H1 (cell line): ENCODE data around the gene THAP4. TPM values are rescaled to one million over a fixed set of nuclear protein-coding genes. Genes with fewer than 3 reads are reported as not detected.

ENCODE experiments used
- CTCF ChIA-PET: fragments of 300-600 bp; sonication (Branson Sonifier 250); formaldehyde crosslinking; loops from one replicate; lab custom pipeline; 2021; ENCODE audit not compliant: partially characterized antibody; lab: Charles Lee
- POLR2A ChIA-PET: fragments of 300-600 bp; sonication (Branson Sonifier 250); formaldehyde crosslinking; loops from one replicate; lab custom pipeline; 2021; ENCODE audit warnings: inconsistent platforms; ENCODE audit not compliant: partially characterized antibody; lab: Charles Lee
- DNase-seq, 2 experiments: peaks; one replicate each; pipeline versions ENCODE4 v3.0.0 to v3.0.0-alpha.2; 2010 to 2022; ENCODE audit warnings: low spot score in 2 of 2, low read depth in 1 of 2, mixed read lengths in 1 of 2
- FAIRE-seq: peaks from 2 replicates; lab custom pipeline; 2011; peaks lifted over from hg19 to GRCh38; lab: Jason Lieb, UNC
- H2AFZ ChIP-seq: 2 replicates; pipeline ENCODE4 v1.8.1; 2012; ENCODE audit warnings: low read length, inconsistent platforms
- H2AK5ac ChIP-seq: 2 replicates; pipeline ENCODE4 v1.6.1; 2013; ENCODE audit warnings: low read depth, low read length
- H2BK120ac ChIP-seq: replicated peaks from 2 replicates; pipeline ENCODE3; 2013; ENCODE audit warnings: low read depth, low read length, inconsistent platforms
- H2BK12ac ChIP-seq: 2 replicates; pipeline ENCODE4 v1.6.1; 2013; ENCODE audit warnings: low read depth, low read length
- H2BK15ac ChIP-seq: 2 replicates; pipeline ENCODE4 v1.6.1; 2013; ENCODE audit warnings: low read length
- H2BK20ac ChIP-seq: 2 replicates; pipeline ENCODE4 v1.6.1; 2013; ENCODE audit warnings: low read length
- H2BK5ac ChIP-seq: 2 replicates; pipeline ENCODE4 v1.6.1; 2013; ENCODE audit warnings: low read depth, low read length
- H3K14ac ChIP-seq: 2 replicates; pipeline ENCODE4 v1.6.1; 2013; ENCODE audit warnings: inconsistent platforms; ENCODE audit not compliant: insufficient read length
- H3K18ac ChIP-seq: 2 replicates; pipeline ENCODE4 v1.6.1; 2013; ENCODE audit warnings: low read length; ENCODE audit errors: extremely low read depth
- H3K23ac ChIP-seq: 2 replicates; pipeline ENCODE4 v1.6.1; 2013; ENCODE audit warnings: inconsistent platforms; ENCODE audit not compliant: insufficient read length
- H3K23me2 ChIP-seq: 2 replicates; pipeline ENCODE4 v1.6.1; 2013; ENCODE audit warnings: low read depth, low read length
- H3K27ac ChIP-seq: 2 replicates; pipeline ENCODE4 v1.6.1; 2011; ENCODE audit warnings: low read depth, low read length, inconsistent platforms
- H3K27me3 ChIP-seq, 4 experiments: replicated peaks in 1 of 4; 1 replicate in 1 of 4; 2 replicates in 3 of 4; pipeline versions ENCODE4 v1.6.1 to v1.8.1; 2011 to 2013; ENCODE audit warnings: low read length in 3 of 4, mild to moderate bottlenecking in 3 of 4, inconsistent platforms in 2 of 4, mixed read lengths in 2 of 4, moderate library complexity in 1 of 4; ENCODE audit not compliant: control insufficient read depth in 3 of 4, insufficient read depth in 3 of 4; ENCODE audit errors: extremely low read depth in 1 of 4
- H3K36me3 ChIP-seq, 4 experiments: 2 replicates each; pipeline versions ENCODE4 v1.6.1 to v1.8.1; 2011 to 2013; ENCODE audit warnings: mild to moderate bottlenecking in 4 of 4, low read length in 3 of 4, moderate library complexity in 2 of 4, control low read depth in 1 of 4, inconsistent platforms in 1 of 4; ENCODE audit not compliant: insufficient read depth in 4 of 4, control insufficient read depth in 2 of 4
- H3K4ac ChIP-seq: replicated peaks from 2 replicates; pipeline ENCODE3; 2013; ENCODE audit warnings: low read length, low read depth, mixed read lengths, inconsistent platforms; ENCODE audit not compliant: insufficient read length
- H3K4me1 ChIP-seq, 4 experiments: replicated peaks in 1 of 4; 1 replicate in 1 of 4; 2 replicates in 3 of 4; pipeline versions ENCODE4 v1.6.1 to v1.8.1; 2011 to 2013; ENCODE audit warnings: low read length in 3 of 4, inconsistent platforms in 2 of 4, mixed read lengths in 1 of 4; ENCODE audit not compliant: insufficient read depth in 4 of 4, control insufficient read depth in 3 of 4
- H3K4me2 ChIP-seq, 2 experiments: 2 replicates each; pipeline versions ENCODE4 v1.6.1 to v1.8.1; 2011 to 2013; ENCODE audit warnings: low read depth in 2 of 2, low read length in 2 of 2, control low read depth in 1 of 2, inconsistent platforms in 1 of 2, mild to moderate bottlenecking in 1 of 2; ENCODE audit not compliant: insufficient read depth in 1 of 2
- H3K4me3 ChIP-seq, 4 experiments: fragments of 200-600, 300-600 bp in 1 of 4; sonication (generic), shearing (Covaris generic), sonication (Bioruptor Twin) in 1 of 4; 2 replicates each; pipeline versions ENCODE4 v1.5.1 to v1.8.1; 2011 to 2016; ENCODE audit warnings: low read length in 4 of 4, low read depth in 3 of 4, control low read depth in 2 of 4, inconsistent platforms in 2 of 4, mild to moderate bottlenecking in 2 of 4, mixed read lengths in 1 of 4, moderate library complexity in 1 of 4; ENCODE audit not compliant: insufficient read depth in 2 of 4; ENCODE audit errors: extremely low read depth in 1 of 4
- H3K56ac ChIP-seq: replicated peaks from 2 replicates; pipeline ENCODE3; 2013; ENCODE audit warnings: low read depth, mild to moderate bottlenecking, mixed read lengths, low read length, inconsistent platforms; ENCODE audit not compliant: insufficient read length
- H3K79me1 ChIP-seq: 2 replicates; pipeline ENCODE4 v1.6.1; 2013; ENCODE audit warnings: low read depth, low read length, control low read depth
- H3K79me2 ChIP-seq, 2 experiments: 2 replicates each; pipeline versions ENCODE4 v1.6.1 to v1.8.1; 2012 to 2013; ENCODE audit warnings: low read length in 2 of 2, mild to moderate bottlenecking in 2 of 2, inconsistent platforms in 1 of 2; ENCODE audit not compliant: insufficient read depth in 2 of 2, control insufficient read depth in 1 of 2
- H3K9ac ChIP-seq, 4 experiments: replicated peaks in 1 of 4; 1 replicate in 1 of 4; 2 replicates in 3 of 4; pipeline versions ENCODE4 v1.6.1 to v1.8.1; 2011 to 2013; ENCODE audit warnings: low read depth in 3 of 4, low read length in 3 of 4, control low read depth in 2 of 4, mild to moderate bottlenecking in 2 of 4, moderate library complexity in 2 of 4, inconsistent platforms in 1 of 4; ENCODE audit errors: extremely low read depth in 1 of 4
- H3K9me3 ChIP-seq, 2 experiments: 2 replicates each; pipeline versions ENCODE4 v1.6.1 to v1.8.1; 2012 to 2013; ENCODE audit warnings: mild to moderate bottlenecking in 2 of 2, moderate library complexity in 2 of 2, control low read depth in 1 of 2, inconsistent platforms in 1 of 2, low read depth in 1 of 2, low read length in 1 of 2, mixed read lengths in 1 of 2; ENCODE audit not compliant: insufficient read depth in 2 of 2
- H4K20me1 ChIP-seq, 2 experiments: replicated peaks in 1 of 2; 2 replicates each; pipeline versions ENCODE3 to v1.8.1; 2011 to 2013; ENCODE audit warnings: inconsistent platforms in 2 of 2, low read length in 2 of 2, mild to moderate bottlenecking in 1 of 2; ENCODE audit not compliant: insufficient read depth in 2 of 2, control insufficient read depth in 1 of 2
- H4K5ac ChIP-seq: 2 replicates; pipeline ENCODE4 v1.6.1; 2013; ENCODE audit warnings: low read length, low read depth, mixed read lengths, inconsistent platforms; ENCODE audit not compliant: insufficient read length
- H4K8ac ChIP-seq: 2 replicates; pipeline ENCODE4 v1.8.0; 2013; ENCODE audit warnings: mild to moderate bottlenecking, moderate library complexity, low read length, inconsistent platforms; ENCODE audit not compliant: insufficient read depth; ENCODE audit errors: extremely low read depth
- H4K91ac ChIP-seq: replicated peaks from 2 replicates; pipeline ENCODE3; 2013; ENCODE audit warnings: low read length, mixed read lengths, inconsistent platforms; ENCODE audit not compliant: insufficient read length
- BCL11A ChIP-seq, 2 experiments: IDR thresholded peaks; one replicate each; pipeline ENCODE4 v1.6.1; 2011; ENCODE audit warnings: low read depth in 2 of 2, low read length in 2 of 2, mild to moderate bottlenecking in 2 of 2
- EGR1 ChIP-seq: IDR thresholded peaks from 2 replicates; pipeline ENCODE4 v1.6.1; 2011; ENCODE audit warnings: low read depth, low read length, borderline replicate concordance
- RAD21 ChIP-seq, 2 experiments: IDR thresholded peaks in 1 of 2; conservative IDR thresholded peaks in 1 of 2; 2 replicates each; pipeline ENCODE4 v1.6.1; 2011; ENCODE audit warnings: low read depth in 2 of 2, low read length in 2 of 2, improper control_type of control experiment in 1 of 2, inconsistent platforms in 1 of 2, mild to moderate bottlenecking in 1 of 2, moderate library complexity in 1 of 2
- TBP ChIP-seq: IDR thresholded peaks from 2 replicates; pipeline ENCODE4 v1.6.1; 2011; ENCODE audit warnings: low read depth, low read length, improper control_type of control experiment
- TEAD4 ChIP-seq: IDR thresholded peaks from 2 replicates; pipeline ENCODE4 v1.6.1; 2012; ENCODE audit warnings: low read depth, low read length, inconsistent platforms, mixed read lengths
- ZNF274 ChIP-seq: IDR thresholded peaks from 2 replicates; pipeline ENCODE4 v1.7.0; 2012; ENCODE audit warnings: low read length, borderline replicate concordance; ENCODE audit errors: extremely low read depth
- WGBS, 2 experiments: shearing (Covaris generic) in 1 of 2; methylation state at CpG; one replicate each; pipeline versions ENCODE4 v1.1.6 to v1.1.7; 2013 to 2015; ENCODE audit warnings: low lambda C conversion rate in 2 of 2, mixed read lengths in 2 of 2, inconsistent platforms in 1 of 2, low coverage in 1 of 2, missing lambda C conversion rate in 1 of 2; ENCODE audit not compliant: insufficient replicate concordance in 2 of 2, insufficient coverage in 1 of 2, insufficient read length in 1 of 2; ENCODE audit errors: extremely low coverage in 1 of 2, missing lambda C conversion rate in 1 of 2; 5-methylcytosine and 5-hydroxymethylcytosine counted together
- polyA plus RNA-seq, 7 experiments: library from polyadenylated mRNA; depleted of rRNA in 3 of 7; stranded (reverse) in 5 of 7; unstranded in 2 of 7; fragments of >200 nt in 5 of 7; fragments of 200-250 nt in 2 of 7; gene quantifications; 1 replicate in 5 of 7; 2 replicates in 1 of 7; 4 replicates in 1 of 7; pipeline versions ENCODE4 v1.2.1 to v1.2.3, GENCODE V29; 2011 to 2013; ENCODE audit warnings: missing spikeins in 2 of 7, mixed read lengths in 2 of 7
- total RNA-seq: library from RNA; stranded (reverse); fragmentation: NEBNext Ultra II Directional; extraction: Animal tissue kit (Norgen Biotek cat#: 25700); gene quantifications from 2 replicates; pipeline ENCODE4 v1.2.1, GENCODE V29; 2021

Gene THAP4
- total and polyA plus RNA-seq, 2 of the 8 experiments (the other 6 are each of a cell fraction or from before 2014, with no cell fraction given) = 78.9 to 83.6 TPM

GRCh38 chr2:241563981-241564595 is 72.9 kb downstream of the THAP4 start:
- no peaks in the 10 kb centered on the region for H3K9me3 ChIP-seq
- H4K91ac ChIP-seq = no peak overlapping the region
- TF ChIP-seq TBP (no peak), EGR1 (no peak), ZNF274 (no peak), BCL11A (IDR thresholded peaks at IDR 0.05; ENCODE audit: low read depth in 2 of 2, low read length in 2 of 2) (no peak), RAD21 (IDR thresholded peaks at IDR 0.05 in 1 of 2, conservative IDR thresholded peaks at IDR 0.05 in 1 of 2; ENCODE audit: low read depth in 2 of 2, low read length in 2 of 2) (no peak), TEAD4 (no peak)
- H3K4me3 ChIP-seq = no peak overlapping the region
- no peaks in the 10 kb centered on the region for H3K36me3 ChIP-seq
- H2BK15ac ChIP-seq = no peak overlapping the region; the same call in 1 of the 2 replicates
- H3K23ac ChIP-seq = no peak overlapping the region
- H4K5ac ChIP-seq = no peak overlapping the region
- WGBS, 2 experiments = 87% methylated on average over 21 of the region's 23 CpGs; no CpG with 5 or more reads in 1 of the 2 experiments
- H2AFZ ChIP-seq = no peak overlapping the region
- H2AK5ac ChIP-seq = no peak overlapping the region
- H3K18ac ChIP-seq = no peak overlapping the region
- no peak overlapping the region for H3K9ac ChIP-seq
- ChIA-PET POLR2A (no interaction called here), CTCF (interaction anchor here (0.6 to 3.0 kb wide), 8 partner anchors 8 to 54 kb away, joined by 3 to 9 read pairs (median 3); no protein-coding TSS in a partner anchor)
- H2BK120ac ChIP-seq = no peak overlapping the region
- no peak overlapping the region for H2BK12ac ChIP-seq
- no peak overlapping the region for H2BK20ac ChIP-seq
- H3K27me3 ChIP-seq = no peaks in the 10 kb centered on the region
- H3K14ac ChIP-seq = no peak overlapping the region
- H3K79me1 ChIP-seq = peaks cover 5% of the 10 kb centered on the region
- H3K23me2 ChIP-seq = peaks cover 6% of the 10 kb centered on the region; the same call in 1 of the 2 replicates
- H3K27ac ChIP-seq = no peak overlapping the region
- DNase-seq (no peak), FAIRE-seq (no peak)
- H3K4me2 ChIP-seq = no peak overlapping the region
- peaks cover 0 to 10% (median 3%) of the 10 kb centered on the region in 4 experiments; a peak in 4 of 7 replicates for H3K4me1 ChIP-seq
- H4K20me1 ChIP-seq = peaks cover 6 to 20% of the 10 kb centered on the region in 2 experiments
- peaks cover 0 to 5% of the 10 kb centered on the region in 2 experiments; a peak in 1 of 4 replicates for H3K79me2 ChIP-seq
- no peak overlapping the region; the same call in 1 of the 2 replicates for H2BK5ac ChIP-seq
- no peak overlapping the region for H3K56ac ChIP-seq
- H4K8ac ChIP-seq = no peak overlapping the region
- no peak overlapping the region for H3K4ac ChIP-seq
